Fibroblast of lung (primary cell): Measurements from ENCODE around the gene NR2F1-AS1. TPM values are rescaled to one million over a fixed set of nuclear protein-coding genes. Genes with fewer than 3 reads are reported as not detected.

Source experiments
- DNase-seq, 2 donors: peaks; one replicate each; pipeline versions ENCODE4 v3.0.0 to v3.0.0-alpha.2; 2010; ENCODE audit warnings: low read depth in 2 of 2
- H2AFZ ChIP-seq: 2 replicates; pipeline ENCODE4 v1.5.1; 2012; ENCODE audit warnings: low read length, control low read depth, inconsistent platforms
- H3K27ac ChIP-seq: 2 replicates; pipeline ENCODE4 v1.5.1; 2011; ENCODE audit warnings: low read length, control low read depth; ENCODE audit not compliant: insufficient read depth
- H3K27me3 ChIP-seq: 2 replicates; pipeline ENCODE4 v1.5.1; 2011; ENCODE audit warnings: mild to moderate bottlenecking, low read length; ENCODE audit not compliant: control insufficient read depth, insufficient read depth
- H3K36me3 ChIP-seq: 2 replicates; pipeline ENCODE4 v1.5.1; 2011; ENCODE audit warnings: low read length; ENCODE audit not compliant: control insufficient read depth, insufficient read depth
- H3K4me1 ChIP-seq: 2 replicates; pipeline ENCODE4 v1.5.1; 2011; ENCODE audit warnings: low read length; ENCODE audit not compliant: control insufficient read depth, insufficient read depth; ENCODE audit errors: extremely low read depth
- H3K4me2 ChIP-seq: 2 replicates; pipeline ENCODE4 v1.5.1; 2011; ENCODE audit warnings: low read length, control low read depth; ENCODE audit not compliant: insufficient read depth; ENCODE audit errors: extremely low read depth
- H3K4me3 ChIP-seq, 4 experiments: fragments of 200-600 bp in 1 of 4; sonication (generic) in 1 of 4; replicated peaks in 1 of 4; 2 replicates each; pipeline ENCODE4 v1.5.1; 2011 to 2016; ENCODE audit warnings: low read length in 4 of 4, low read depth in 3 of 4, mild to moderate bottlenecking in 3 of 4, control low read depth in 2 of 4, inconsistent platforms in 1 of 4, mixed read lengths in 1 of 4; ENCODE audit not compliant: insufficient read depth in 1 of 4; ENCODE audit errors: control extremely low read depth in 1 of 4
- H3K79me2 ChIP-seq: 2 replicates; pipeline ENCODE4 v1.5.1; 2012; ENCODE audit warnings: mild to moderate bottlenecking, low read length, inconsistent platforms; ENCODE audit not compliant: control insufficient read depth, insufficient read depth
- H3K9ac ChIP-seq: 2 replicates; pipeline ENCODE4 v1.5.1; 2011; ENCODE audit warnings: mild to moderate bottlenecking, low read length, control low read depth; ENCODE audit not compliant: insufficient read depth
- H3K9me3 ChIP-seq: 2 replicates; pipeline ENCODE4 v1.5.1; 2012; ENCODE audit warnings: low read depth, low read length; ENCODE audit not compliant: control insufficient read depth, insufficient read depth
- H4K20me1 ChIP-seq: 2 replicates; pipeline ENCODE4 v1.5.1; 2011; ENCODE audit warnings: low read length; ENCODE audit not compliant: control insufficient read depth, insufficient read depth; ENCODE audit errors: extremely low read depth
- CTCF ChIP-seq, 2 donors: IDR thresholded peaks in 1 of 2; conservative IDR thresholded peaks in 1 of 2; 1 replicate in 1 of 2; 2 replicates in 1 of 2; pipeline ENCODE4 v1.5.1; 2011 to 2012; ENCODE audit warnings: low read length in 2 of 2, control low read depth in 1 of 2, inconsistent platforms in 1 of 2, low read depth in 1 of 2, mild to moderate bottlenecking in 1 of 2
- EZH2 ChIP-seq: IDR thresholded peaks from 2 replicates; pipeline ENCODE4 v1.5.1; 2012; ENCODE audit warnings: low read length, control low read depth, mild to moderate bottlenecking; ENCODE audit errors: missing control alignments
- polyA plus RNA-seq, 2 donors: library from polyadenylated mRNA; depleted of rRNA in 1 of 2; stranded (reverse) in 1 of 2; unstranded in 1 of 2; fragments of >200 nt; gene quantifications; 2 replicates each; pipeline ENCODE4 v1.2.1, GENCODE V29; 2011 to 2012; ENCODE audit warnings: missing spikeins in 1 of 2
- total RNA-seq: library from RNA; depleted of rRNA; stranded (reverse); fragments of >200 nt; gene quantifications from 2 replicates; pipeline ENCODE4 v1.2.1, GENCODE V29; 2014

NR2F1-AS1 gene
- total and polyA plus RNA-seq, 2 donors (not counting 1 experiment from before 2014, with no cell fraction given): 29.6 to 44.6 TPM

- H3K27ac ChIP-seq: peak overlapping the region; percentile 65
- H3K4me3 ChIP-seq: no peak overlapping the region
- no peaks in the 10 kb centered on the region for H3K9me3 ChIP-seq
- no peaks in the 10 kb centered on the region for H4K20me1 ChIP-seq
- no peak overlapping the region for H3K9ac ChIP-seq
- TF ChIP-seq EZH2 (no peak), CTCF (conservative IDR thresholded peaks at IDR 0.05 in 1 of 2, IDR thresholded peaks at IDR 0.05 in 1 of 2; ENCODE audit: low read depth in 1 of 2, low read length in 2 of 2) (no peak)
- H3K79me2 ChIP-seq: no peaks in the 10 kb centered on the region
- H3K27me3 ChIP-seq: no peaks in the 10 kb centered on the region
- peak; percentile 93 to 97 for DNase-seq
- H3K36me3 ChIP-seq: no peaks in the 10 kb centered on the region
- peaks cover 5% of the 10 kb centered on the region for H3K4me1 ChIP-seq
- no peak overlapping the region for H2AFZ ChIP-seq
- H3K4me2 ChIP-seq: peak overlapping the region; percentile 42
Measured at GRCh38 chr5:93503598-93504067, 77.4 kb downstream of the NR2F1-AS1 start.

- Histone ChIP-seq H4K20me1 (no peaks in the 10 kb centered on the region), H3K9ac (no peak overlapping the region), H3K4me1 (no peaks in the 10 kb centered on the region), H3K36me3 (no peaks in the 10 kb centered on the region), H3K9me3 (no peaks in the 10 kb centered on the region), H3K27me3 (no peaks in the 10 kb centered on the region), H3K4me3 (no peak overlapping the region), H2AFZ (no peak overlapping the region), H3K79me2 (no peaks in the 10 kb centered on the region), H3K4me2 (no peak overlapping the region), H3K27ac (no peak overlapping the region)
- TF ChIP-seq CTCF (conservative IDR thresholded peaks at IDR 0.05 in 1 of 2, IDR thresholded peaks at IDR 0.05 in 1 of 2; ENCODE audit: low read depth in 1 of 2, low read length in 2 of 2): no peak
- no peak for TF ChIP-seq EZH2
- peak; percentile 42 to 66 for DNase-seq
Measured at GRCh38 chr5:93497096-93497495, 83.9 kb downstream of the NR2F1-AS1 start.

GRCh38 chr5:93479982-93480509 lies 101.0 kb downstream of the NR2F1-AS1 start:
- H3K4me3 ChIP-seq: no peak overlapping the region
- no peak overlapping the region for H2AFZ ChIP-seq
- no peaks in the 10 kb centered on the region for H3K27me3 ChIP-seq
- no peak overlapping the region for H3K4me2 ChIP-seq
- no peaks in the 10 kb centered on the region for H3K9me3 ChIP-seq
- H4K20me1 ChIP-seq: no peaks in the 10 kb centered on the region
- H3K9ac ChIP-seq: no peak overlapping the region
- H3K36me3 ChIP-seq: no peaks in the 10 kb centered on the region
- DNase-seq: no peak
- H3K27ac ChIP-seq: no peak overlapping the region
- no peaks in the 10 kb centered on the region for H3K79me2 ChIP-seq
- no peak for TF ChIP-seq EZH2
- TF ChIP-seq CTCF (conservative IDR thresholded peaks at IDR 0.05 in 1 of 2, IDR thresholded peaks at IDR 0.05 in 1 of 2; ENCODE audit: low read depth in 1 of 2, low read length in 2 of 2): no peak
- H3K4me1 ChIP-seq: no peaks in the 10 kb centered on the region
